SJCRH30 (cell line): ENCODE data around the gene PAQR9. TPM values are rescaled to one million over a fixed set of nuclear protein-coding genes. Genes with fewer than 3 reads are reported as not detected.

ENCODE experiments used
- DNase-seq, 2 experiments: peaks; one replicate each; pipeline ENCODE4 v3.0.0-alpha.2; 2015 to 2020
- H3K27ac ChIP-seq: fragments of 250-450 bp; sonication (Bioruptor Pico); 2 replicates; pipeline ENCODE4 v1.5.1; 2020; ENCODE audit warnings: mild to moderate bottlenecking, moderate library complexity
- H3K27me3 ChIP-seq: fragments of 250-450 bp; sonication (Bioruptor Pico); 2 replicates; pipeline ENCODE4 v1.5.1; 2020; ENCODE audit warnings: mild to moderate bottlenecking, moderate library complexity
- H3K36me3 ChIP-seq: fragments of 250-450 bp; sonication (Bioruptor Pico); 2 replicates; pipeline ENCODE4 v1.5.1; 2020; ENCODE audit warnings: mild to moderate bottlenecking, moderate library complexity
- H3K4me1 ChIP-seq: fragments of 250-450 bp; sonication (Bioruptor Pico); 2 replicates; pipeline ENCODE4 v1.5.1; 2020; ENCODE audit warnings: mild to moderate bottlenecking, moderate library complexity
- H3K4me3 ChIP-seq: fragments of 250-450 bp; sonication (Bioruptor Pico); 2 replicates; pipeline ENCODE4 v1.5.1; 2020; ENCODE audit warnings: mild to moderate bottlenecking, moderate library complexity
- H3K9me3 ChIP-seq: fragments of 250-450 bp; sonication (Bioruptor Pico); replicated peaks from 2 replicates; pipeline ENCODE4 v1.5.1; 2020; ENCODE audit warnings: mild to moderate bottlenecking, moderate library complexity
- total RNA-seq: library from RNA; depleted of rRNA; stranded (reverse); fragments of >200 nt; shearing (Covaris generic); gene quantifications from 2 replicates; pipeline ENCODE4 v1.2.3, GENCODE V29; 2014

Gene PAQR9
- total RNA-seq, 1 experiment from 2014 or later, result 0.16 TPM

DNA sequence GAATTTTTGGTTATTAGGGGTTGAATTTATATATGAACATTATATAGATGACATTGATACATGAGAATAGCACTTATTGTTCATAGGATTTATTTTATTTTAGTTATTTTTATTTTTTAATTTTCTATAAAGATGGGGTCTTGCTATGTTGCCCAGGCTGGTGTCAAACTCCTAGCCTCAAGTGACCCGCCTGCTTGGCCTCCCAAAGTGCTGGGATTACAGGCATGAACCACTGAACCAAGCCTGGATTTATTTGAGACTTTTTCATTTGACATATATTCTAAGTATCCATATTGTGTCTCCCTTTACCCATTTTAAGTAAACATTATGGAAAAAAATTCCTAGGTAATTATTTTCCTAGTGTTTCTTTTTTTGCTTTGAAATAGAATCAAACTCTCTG is 12.5 kb downstream of the PAQR9 start:
- Histone ChIP-seq H3K9me3 (no peaks in the 10 kb centered on the region), H3K27me3 (no peaks in the 10 kb centered on the region)
- DNase-seq, result no peak

DNA sequence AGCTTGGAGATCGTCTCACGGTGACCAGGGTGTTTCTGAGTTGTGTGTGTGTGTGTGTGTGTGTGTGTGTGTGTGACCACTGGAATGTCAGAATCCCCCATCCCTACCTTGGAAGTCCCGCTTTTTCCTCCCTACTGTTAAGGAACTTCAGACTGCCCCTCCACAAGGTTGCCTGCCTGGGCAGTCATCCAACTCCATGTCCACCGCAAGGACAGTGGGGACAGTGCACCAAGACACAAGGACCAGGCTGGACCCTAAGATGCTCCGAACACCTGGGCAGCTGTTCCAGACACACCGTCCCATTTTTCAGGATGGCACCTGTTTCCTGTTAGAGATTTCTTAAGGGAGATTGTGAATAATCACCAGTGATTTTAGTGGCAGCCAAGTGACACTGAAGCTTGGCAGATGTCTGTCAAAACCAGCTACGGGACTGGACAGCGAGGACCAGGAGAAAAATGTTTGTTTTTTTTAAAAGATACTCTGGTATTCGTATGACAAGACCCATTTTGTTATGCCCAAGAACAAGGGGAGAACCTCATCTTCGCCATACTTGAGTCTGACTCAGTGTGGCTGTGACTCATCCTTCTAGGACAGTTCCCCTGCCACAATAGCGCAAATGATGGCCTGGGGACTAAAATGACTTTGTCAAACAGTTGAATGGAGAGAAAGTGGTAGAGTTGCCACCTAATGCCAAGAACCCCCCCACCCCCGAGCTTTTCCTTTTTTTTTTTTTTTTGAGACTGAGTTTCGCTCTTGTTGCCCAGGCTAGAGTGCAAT is 15.5 kb downstream of the PAQR9 start:
- Histone ChIP-seq H3K27me3 (no peaks in the 10 kb centered on the region), H3K27ac (no peak overlapping the region), H3K36me3 (no peaks in the 10 kb centered on the region), H3K4me3 (no peak overlapping the region), H3K9me3 (no peaks in the 10 kb centered on the region), H3K4me1 (no peaks in the 10 kb centered on the region)
- no peak for DNase-seq

More for the DNA sequence above, 12.5 kb downstream of the PAQR9 start:
- Histone ChIP-seq H3K4me1 (no peaks in the 10 kb centered on the region; the same call in 1 of the 2 replicates), H3K36me3 (no peaks in the 10 kb centered on the region), H3K27ac (no peak overlapping the region), H3K4me3 (no peak overlapping the region)

DNA sequence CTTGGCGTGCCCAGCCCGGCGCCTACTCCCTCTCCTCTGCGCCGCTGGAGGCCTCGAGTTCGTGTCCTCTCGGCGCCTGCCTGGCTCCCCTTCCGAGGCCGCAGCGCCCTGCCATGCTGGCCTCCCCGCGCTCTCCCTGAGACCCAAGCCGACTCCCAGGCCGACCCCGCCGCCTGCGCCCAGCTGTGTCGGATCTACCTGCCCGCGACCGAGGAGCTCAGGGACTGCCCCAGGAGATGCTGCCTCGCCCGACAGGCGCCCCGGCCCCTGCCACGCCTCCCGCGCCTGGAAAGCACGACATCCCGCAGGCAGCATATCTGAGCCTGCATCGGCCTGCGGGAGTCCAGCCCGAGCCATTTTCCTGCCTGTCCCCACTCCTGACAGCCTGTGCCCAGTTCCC is 16.1 kb downstream of the PAQR9 start:
- Histone ChIP-seq H3K27ac (no peak overlapping the region), H3K4me1 (no peaks in the 10 kb centered on the region), H3K36me3 (no peaks in the 10 kb centered on the region), H3K9me3 (no peaks in the 10 kb centered on the region), H3K4me3 (no peak overlapping the region), H3K27me3 (no peaks in the 10 kb centered on the region)
- no peak for DNase-seq

DNA sequence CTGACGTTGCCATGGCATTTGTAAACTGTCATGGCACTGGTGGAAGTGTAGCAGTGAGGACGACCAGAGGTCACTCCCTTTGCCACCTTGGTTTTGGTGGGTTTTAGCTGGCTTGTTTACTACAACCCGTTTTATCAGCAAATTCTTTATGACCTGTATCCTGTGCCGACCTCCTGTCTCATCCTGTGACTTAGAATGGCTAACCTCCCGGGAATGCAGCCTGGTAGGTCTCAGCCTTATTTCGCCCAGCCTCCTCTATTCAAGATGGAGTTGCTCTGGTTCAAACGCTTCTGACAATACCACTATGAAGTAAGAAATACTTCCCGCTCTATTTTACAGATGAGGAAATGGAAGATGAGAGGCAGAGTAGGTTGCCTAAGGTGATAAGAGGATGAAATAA is 16.6 kb downstream of the PAQR9 start:
- Histone ChIP-seq H3K27me3 (no peaks in the 10 kb centered on the region), H3K4me1 (no peaks in the 10 kb centered on the region), H3K4me3 (no peak overlapping the region), H3K36me3 (no peaks in the 10 kb centered on the region), H3K9me3 (no peaks in the 10 kb centered on the region), H3K27ac (no peak overlapping the region)
- no peak for DNase-seq

DNA sequence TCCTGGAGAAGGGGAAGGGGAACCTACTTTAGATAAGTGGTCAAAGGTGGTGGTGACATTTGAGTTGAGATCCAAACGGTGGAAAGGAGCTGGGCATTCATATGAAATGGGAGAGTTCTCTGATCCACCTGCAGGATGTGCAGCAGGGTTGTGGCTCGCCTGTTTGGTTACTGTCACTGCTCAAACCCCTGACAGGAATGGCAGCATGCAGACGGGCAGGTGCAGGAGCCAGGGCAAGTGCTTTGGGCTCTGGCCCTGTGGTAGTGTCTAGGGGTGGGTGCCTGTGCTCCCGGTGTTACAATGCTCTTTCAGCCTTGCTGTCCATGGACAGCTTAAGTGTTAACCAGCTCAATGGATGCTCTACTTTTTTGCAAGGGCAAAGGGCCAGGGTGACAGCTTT is 18.5 kb downstream of the PAQR9 start:
- Histone ChIP-seq H3K9me3 (no peaks in the 10 kb centered on the region), H3K36me3 (no peaks in the 10 kb centered on the region), H3K27ac (no peak overlapping the region), H3K27me3 (0 out of 2 replicates have a peak, but pooled peaks cover 8% of the 10 kb centered on the region), H3K4me3 (no peak overlapping the region), H3K4me1 (no peaks in the 10 kb centered on the region)
- DNase-seq, result no peak

DNA sequence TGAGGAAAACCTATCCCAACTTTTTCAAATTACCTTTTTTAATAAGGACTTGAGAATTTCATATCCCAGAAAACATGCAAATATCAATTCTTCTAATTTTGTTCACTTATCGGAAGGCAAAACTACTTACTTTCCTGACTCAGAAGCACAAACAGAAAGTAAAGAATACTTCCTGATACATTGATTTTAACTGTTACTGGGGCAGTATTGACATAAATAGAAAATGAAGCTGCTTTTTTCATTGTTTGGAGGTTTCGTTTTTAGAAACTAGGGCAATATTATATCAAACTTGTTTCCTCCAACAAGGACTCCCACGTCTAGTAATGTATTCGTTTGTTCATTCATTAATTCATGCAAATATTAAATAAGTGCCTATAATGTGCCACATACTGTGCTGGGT is 19.1 kb downstream of the PAQR9 start:
- Histone ChIP-seq H3K27ac (no peak overlapping the region), H3K4me3 (no peak overlapping the region), H3K4me1 (no peaks in the 10 kb centered on the region), H3K9me3 (no peaks in the 10 kb centered on the region), H3K27me3 (0 out of 2 replicates have a peak, but pooled peaks cover 8% of the 10 kb centered on the region), H3K36me3 (no peaks in the 10 kb centered on the region)
- no peak for DNase-seq

DNA sequence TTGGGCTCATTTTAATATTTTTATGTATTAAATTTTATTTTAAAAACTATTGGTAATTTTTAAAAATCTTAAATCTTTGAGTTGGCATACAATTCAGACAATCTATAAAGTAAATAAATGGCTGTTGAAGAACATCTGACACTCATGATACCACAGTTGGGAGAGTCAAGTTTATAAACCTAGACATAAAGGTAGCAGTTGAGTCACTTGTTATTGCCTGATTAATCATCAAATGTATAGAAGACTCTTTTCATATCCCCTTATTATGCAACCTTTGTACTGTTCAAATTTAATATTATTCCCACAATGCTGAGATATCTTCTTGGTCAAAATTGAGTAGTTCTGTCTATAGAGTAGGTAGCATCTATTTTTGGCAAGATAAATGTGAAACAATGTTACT is 19.6 kb downstream of the PAQR9 start:
- H3K4me1 ChIP-seq, result no peaks in the 10 kb centered on the region
- 0 out of 2 replicates have a peak, but pooled peaks cover 8% of the 10 kb centered on the region for H3K27me3 ChIP-seq
- no peak overlapping the region for H3K4me3 ChIP-seq
- DNase-seq, result no peak
- H3K36me3 ChIP-seq, result no peaks in the 10 kb centered on the region
- H3K9me3 ChIP-seq, result no peaks in the 10 kb centered on the region
- H3K27ac ChIP-seq, result no peak overlapping the region

DNA sequence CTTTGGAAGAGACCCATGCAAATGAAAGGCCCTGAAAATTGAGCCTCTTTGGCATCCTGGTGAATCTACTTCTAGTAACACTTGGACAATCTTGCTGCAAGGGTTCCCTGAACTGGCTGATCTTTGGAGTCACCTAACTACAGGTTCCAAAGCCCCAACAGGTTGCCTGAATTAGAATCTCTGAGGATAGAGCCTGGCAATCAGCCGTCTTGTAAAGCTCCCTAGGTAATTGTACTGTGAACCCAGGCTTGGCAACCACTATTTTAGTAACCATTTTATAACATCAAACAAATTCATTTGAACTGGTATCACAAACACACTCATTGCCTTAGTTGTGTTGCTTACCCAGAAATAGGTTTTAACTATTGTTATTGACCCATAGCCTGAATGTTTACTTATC is 20.1 kb downstream of the PAQR9 start:
- H3K27me3 ChIP-seq, result 0 out of 2 replicates have a peak, but pooled peaks cover 8% of the 10 kb centered on the region
- no peaks in the 10 kb centered on the region for H3K36me3 ChIP-seq
- H3K27ac ChIP-seq, result no peak overlapping the region
- H3K9me3 ChIP-seq, result no peaks in the 10 kb centered on the region
- no peak overlapping the region for H3K4me3 ChIP-seq
- H3K4me1 ChIP-seq, result no peaks in the 10 kb centered on the region
- DNase-seq, result no peak

DNA sequence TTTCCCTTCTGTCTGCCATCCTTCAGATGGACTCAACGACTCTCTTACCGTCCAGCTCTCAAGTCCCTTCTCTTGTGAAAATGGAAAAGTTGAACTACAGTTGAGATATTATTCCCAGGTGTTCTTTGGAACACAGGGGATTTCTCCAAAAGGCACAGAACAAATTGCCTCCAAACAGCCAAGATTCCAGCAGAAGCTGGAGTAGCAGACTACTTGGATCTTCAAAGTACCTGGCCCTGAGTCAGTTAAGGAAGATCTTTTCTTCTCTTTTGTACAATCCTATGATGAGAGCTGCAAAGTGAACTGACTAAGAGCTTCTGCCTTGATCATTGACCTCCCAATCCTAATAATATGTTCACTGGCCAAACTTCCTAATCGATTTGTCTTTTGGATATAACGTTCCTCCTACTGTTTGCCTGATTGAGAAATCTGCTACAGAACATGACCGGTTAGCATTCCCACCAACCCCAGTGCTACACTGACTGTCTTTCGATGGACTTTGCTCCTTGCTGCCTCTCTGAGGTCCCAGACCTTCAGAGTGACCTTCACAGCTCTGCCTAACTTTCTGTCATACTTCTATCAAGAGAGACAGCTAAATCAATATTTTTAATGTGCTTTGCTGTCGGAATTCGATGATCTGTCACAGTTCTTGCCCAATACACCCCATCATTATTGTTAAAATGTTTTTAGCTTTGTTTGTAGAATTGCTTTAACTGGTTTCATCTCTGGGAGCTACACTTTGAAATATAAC is 21.9 kb downstream of the PAQR9 start:
- H3K9me3 ChIP-seq, result no peaks in the 10 kb centered on the region
- no peaks in the 10 kb centered on the region for H3K36me3 ChIP-seq
- no peak for DNase-seq
- no peaks in the 10 kb centered on the region for H3K4me1 ChIP-seq
- H3K4me3 ChIP-seq, result no peak overlapping the region
- no peak overlapping the region for H3K27ac ChIP-seq
- 0 out of 2 replicates have a peak, but pooled peaks cover 8% of the 10 kb centered on the region for H3K27me3 ChIP-seq

DNA sequence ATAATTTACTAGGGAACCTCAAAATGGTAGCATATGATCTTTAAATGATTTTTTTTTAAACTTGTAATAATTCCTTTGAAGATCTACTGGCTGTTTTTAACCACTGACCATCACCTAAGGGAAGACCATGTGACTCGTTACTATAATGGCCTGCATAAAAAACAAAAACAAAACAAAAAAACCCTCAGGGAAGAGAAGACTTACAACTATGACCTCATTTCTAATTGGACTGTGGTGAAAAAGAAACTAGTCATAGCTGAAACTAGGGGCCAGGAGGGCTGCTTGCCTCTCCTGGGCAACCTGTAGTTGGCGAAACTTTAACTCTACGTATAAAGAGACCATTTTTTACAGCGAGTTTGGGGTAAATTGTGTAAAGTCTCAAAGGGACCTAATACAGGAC is 23.0 kb downstream of the PAQR9 start:
- Histone ChIP-seq H3K27ac (no peak overlapping the region), H3K36me3 (no peaks in the 10 kb centered on the region), H3K4me3 (no peak overlapping the region), H3K9me3 (no peaks in the 10 kb centered on the region), H3K27me3 (0 out of 2 replicates have a peak, but pooled peaks cover 8% of the 10 kb centered on the region), H3K4me1 (no peaks in the 10 kb centered on the region)
- no peak for DNase-seq

DNA sequence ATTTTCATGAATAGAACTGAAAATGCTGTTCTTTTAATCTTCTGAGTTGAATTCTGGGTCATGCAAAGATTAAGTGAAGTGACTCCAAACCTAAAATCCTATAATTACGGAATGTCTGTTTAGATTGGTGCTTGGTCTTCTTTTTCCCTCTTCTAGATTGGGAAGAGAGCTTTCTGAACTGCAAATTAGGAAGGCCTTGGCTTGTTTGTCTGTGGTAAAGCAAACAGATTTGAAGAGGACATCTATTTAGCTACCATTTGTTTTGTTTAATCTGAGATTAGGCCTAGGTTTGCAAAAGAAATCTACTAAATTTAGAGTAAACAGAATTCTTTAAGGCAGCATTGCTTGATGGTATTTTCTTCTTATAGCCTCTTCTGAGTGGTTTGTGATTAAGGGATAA is 23.5 kb downstream of the PAQR9 start:
- Histone ChIP-seq H3K4me3 (no peak overlapping the region), H3K9me3 (no peaks in the 10 kb centered on the region), H3K36me3 (no peaks in the 10 kb centered on the region), H3K27me3 (0 out of 2 replicates have a peak, but pooled peaks cover 8% of the 10 kb centered on the region), H3K27ac (no peak overlapping the region), H3K4me1 (no peaks in the 10 kb centered on the region)
- no peak for DNase-seq

DNA sequence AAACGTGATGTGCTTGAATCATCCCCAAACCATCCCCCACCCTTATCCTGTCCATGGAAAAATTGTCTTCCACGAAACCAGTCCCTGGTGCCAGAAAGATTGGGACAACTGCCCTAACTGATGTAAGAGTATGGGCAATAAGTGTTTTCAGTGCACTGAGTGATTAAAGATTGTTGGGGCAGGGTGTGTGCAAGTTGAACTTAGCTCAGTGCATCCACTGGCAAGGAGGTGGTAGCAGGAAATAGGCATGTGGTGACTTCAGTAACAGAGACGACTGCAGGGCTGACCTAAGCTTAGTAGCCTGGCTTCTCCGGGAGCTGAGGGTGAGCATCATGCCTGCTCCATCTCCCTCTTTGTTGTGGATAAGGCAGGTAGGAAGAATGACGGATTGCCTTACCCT is 27.5 kb downstream of the PAQR9 start:
- Histone ChIP-seq H3K27ac (no peak overlapping the region), H3K36me3 (no peaks in the 10 kb centered on the region), H3K27me3 (0 out of 2 replicates have a peak, but pooled peaks cover 1% of the 10 kb centered on the region), H3K4me3 (no peak overlapping the region), H3K9me3 (no peaks in the 10 kb centered on the region), H3K4me1 (no peaks in the 10 kb centered on the region)
- no peak for DNase-seq

DNA sequence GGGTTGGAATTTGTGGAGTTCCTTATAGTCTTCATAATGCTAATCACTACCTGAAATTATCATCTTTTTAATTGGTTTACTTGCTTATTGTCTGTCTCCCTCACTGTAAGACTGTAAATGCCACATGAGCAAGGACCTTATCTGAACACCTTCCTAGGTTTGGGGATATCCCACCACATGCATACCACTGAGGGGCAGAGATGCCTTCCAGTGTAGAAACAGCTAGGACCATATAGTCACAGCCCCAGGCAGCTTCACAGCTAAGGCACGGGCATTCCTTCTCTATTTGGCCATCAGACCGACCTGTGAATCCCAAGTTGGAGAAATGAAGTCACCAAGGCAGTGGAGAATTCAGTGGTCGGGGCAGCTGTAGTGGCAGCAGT is 28.6 kb downstream of the PAQR9 start:
- no peak for DNase-seq
- Histone ChIP-seq H3K36me3 (no peaks in the 10 kb centered on the region), H3K4me1 (no peaks in the 10 kb centered on the region)

DNA sequence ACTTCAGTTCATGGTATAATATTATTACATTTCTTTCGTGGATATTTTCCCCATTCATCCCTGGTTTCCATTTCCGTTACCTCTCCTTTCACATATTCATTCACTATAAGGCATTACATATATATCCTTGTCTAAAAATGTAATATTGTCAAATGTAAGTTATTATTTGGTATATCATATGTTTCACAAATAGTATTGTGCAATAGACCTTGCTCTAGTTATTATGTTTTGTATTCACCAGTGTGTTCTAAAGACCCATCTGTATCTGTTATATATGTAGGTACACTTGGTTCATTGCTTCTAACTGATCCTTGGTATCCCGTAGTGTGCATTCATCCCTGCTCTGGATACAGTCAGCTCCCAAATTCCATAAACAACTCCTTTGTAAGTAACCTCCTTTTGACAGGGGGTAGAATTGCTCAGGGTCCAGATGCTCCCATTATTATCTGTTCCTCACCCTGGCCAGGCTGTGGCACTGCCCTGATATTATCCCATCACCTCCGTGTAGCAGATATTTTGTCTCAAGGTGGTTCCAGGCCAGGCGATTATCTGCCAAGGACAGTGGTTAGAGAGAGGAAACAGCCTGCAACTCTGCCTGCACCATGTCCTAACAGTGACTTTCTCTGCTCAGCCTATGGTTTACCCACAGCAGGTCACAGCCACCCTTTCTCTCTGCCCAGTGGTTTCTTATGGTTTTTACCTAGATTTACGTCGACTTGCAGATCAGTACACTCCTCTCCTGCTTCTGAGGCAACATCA is 29.2 kb downstream of the PAQR9 start:
- no peaks in the 10 kb centered on the region for H3K9me3 ChIP-seq
- no peak for DNase-seq
- H3K27ac ChIP-seq, result no peak overlapping the region
- no peaks in the 10 kb centered on the region for H3K36me3 ChIP-seq
- H3K4me3 ChIP-seq, result no peak overlapping the region
- no peaks in the 10 kb centered on the region for H3K27me3 ChIP-seq
- no peaks in the 10 kb centered on the region for H3K4me1 ChIP-seq

More for the DNA sequence above, 28.6 kb downstream of the PAQR9 start:
- Histone ChIP-seq H3K4me3 (no peak overlapping the region), H3K27me3 (no peaks in the 10 kb centered on the region), H3K9me3 (no peaks in the 10 kb centered on the region), H3K27ac (no peak overlapping the region)

DNA sequence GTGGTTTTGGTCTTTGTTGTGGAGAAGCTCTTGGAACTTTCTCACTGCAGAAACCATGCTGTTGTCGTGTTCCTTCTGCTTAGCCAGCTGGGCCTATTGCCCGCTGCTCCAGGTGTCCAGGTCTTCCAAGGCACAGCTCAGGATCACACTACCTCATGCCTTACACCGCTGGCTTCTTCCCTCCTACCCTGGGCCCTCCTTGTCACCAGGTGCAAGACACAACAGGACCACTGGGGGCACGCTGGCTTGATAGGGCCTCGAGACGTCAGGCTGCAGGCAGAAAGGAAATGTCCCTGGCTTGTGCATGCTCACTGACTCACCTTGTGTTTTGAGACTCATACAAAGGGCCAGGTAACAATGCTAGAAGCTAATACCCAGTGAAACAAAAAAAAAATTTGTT is 32.3 kb downstream of the PAQR9 start:
- H3K27ac ChIP-seq, result no peak overlapping the region
- H3K4me3 ChIP-seq, result no peak overlapping the region
- DNase-seq, result peak; percentile 6 to 26
- H3K9me3 ChIP-seq, result no peaks in the 10 kb centered on the region
- H3K36me3 ChIP-seq, result no peaks in the 10 kb centered on the region
- H3K4me1 ChIP-seq, result no peaks in the 10 kb centered on the region
- no peaks in the 10 kb centered on the region for H3K27me3 ChIP-seq
